KMS-11 (cell line): ENCODE measurements around the gene RHOBTB3.
A peak's percentile ranks its signal among the peaks of the same experiment; 100 is the strongest.

Experiments used
- H2AFZ ChIP-seq: fragments of 200-600 bp; sonication (generic); 2 replicates; pipeline ENCODE4 v1.6.1; 2016; ENCODE audit warnings: antibody characterized with exemption, mixed run types, low read depth
- H3K27ac ChIP-seq: fragments of 200-600 bp; sonication (generic); 2 replicates; pipeline ENCODE4 v1.6.1; 2016; ENCODE audit warnings: mild to moderate bottlenecking, mixed run types
- H3K27me3 ChIP-seq: fragments of 200-600 bp; sonication (generic); 2 replicates; pipeline ENCODE4 v1.6.1; 2017; ENCODE audit warnings: mild to moderate bottlenecking, low read depth, mixed run types, moderate library complexity; ENCODE audit not compliant: insufficient read depth
- H3K36me3 ChIP-seq: fragments of 200-600 bp; sonication (generic); 2 replicates; pipeline ENCODE4 v1.6.1; 2017; ENCODE audit warnings: mild to moderate bottlenecking, mixed run types; ENCODE audit not compliant: insufficient read depth
- H3K4me1 ChIP-seq: fragments of 200-600 bp; sonication (generic); 2 replicates; pipeline ENCODE4 v1.6.1; 2016; ENCODE audit warnings: mild to moderate bottlenecking, low read depth, mixed run types; ENCODE audit not compliant: poor library complexity, severe bottlenecking
- H3K4me2 ChIP-seq: fragments of 200-600 bp; sonication (generic); 2 replicates; pipeline ENCODE4 v1.7.0; 2016; ENCODE audit warnings: mild to moderate bottlenecking, mixed run types
- H3K4me3 ChIP-seq: fragments of 200-600 bp; sonication (generic); IDR thresholded peaks from 2 replicates; pipeline ENCODE4 v1.6.1; 2017; ENCODE audit warnings: low read depth, low read length, mixed read lengths; ENCODE audit not compliant: insufficient read depth
- H3K79me2 ChIP-seq: fragments of 200-600 bp; sonication (generic); 2 replicates; pipeline ENCODE4 v1.6.1; 2016; ENCODE audit warnings: low read depth, mixed run types; ENCODE audit not compliant: insufficient read depth
- H3K9ac ChIP-seq: fragments of 200-600 bp; sonication (generic); 2 replicates; pipeline ENCODE4 v1.6.1; 2016; ENCODE audit warnings: mild to moderate bottlenecking, mixed run types
- H4K20me1 ChIP-seq: fragments of 200-600 bp; sonication (generic); 2 replicates; pipeline ENCODE4 v1.6.1; 2016; ENCODE audit warnings: mild to moderate bottlenecking, mixed run types; ENCODE audit not compliant: insufficient read depth
- TF ChIP-seq, protein P1 (sequence below): fragments of 200-600 bp; sonication (generic); conservative IDR thresholded peaks from 2 replicates; pipeline ENCODE4 v1.6.1; 2017; ENCODE audit warnings: low read depth, mild to moderate bottlenecking, antibody characterized with exemption, low read length, moderate library complexity, mixed read lengths

The RHOBTB3 gene

DNA sequence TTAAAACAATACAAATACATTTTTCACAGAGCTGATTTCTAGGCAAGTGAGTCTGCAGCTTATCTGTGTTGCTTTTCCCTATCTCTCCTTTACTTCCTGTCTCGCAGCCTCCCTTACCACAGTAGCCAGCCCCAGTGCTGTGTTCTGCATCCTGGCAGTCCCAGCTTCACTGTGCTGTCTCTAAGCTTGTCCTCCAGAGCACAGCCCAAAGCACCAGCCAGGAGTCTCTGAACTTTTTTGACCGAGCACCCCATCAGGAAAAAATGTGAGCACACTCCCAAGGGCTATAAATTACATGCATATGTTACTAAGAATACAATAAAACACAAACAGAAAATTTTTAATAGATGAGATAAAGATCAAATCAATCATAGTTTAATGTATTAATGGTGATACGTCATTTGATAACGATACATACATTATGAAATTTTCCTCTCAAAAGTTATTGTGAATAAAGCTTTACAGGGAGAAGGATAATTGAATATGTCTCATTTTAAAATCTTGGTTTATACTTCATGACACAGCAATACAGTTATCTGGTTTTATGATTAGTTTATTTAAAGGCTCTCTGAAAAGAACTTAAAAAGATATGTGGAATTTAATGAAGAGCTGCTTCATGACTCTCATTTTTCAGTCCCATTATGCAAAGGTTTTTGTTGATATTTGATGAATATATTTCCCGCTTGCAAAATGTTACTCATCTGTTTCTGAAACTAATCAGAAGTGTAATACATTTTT, 7.3 kb upstream of the RHOBTB3 start:
- H2AFZ ChIP-seq, result peak overlapping the region; percentile 19; the same call in 1 of the 2 replicates
- no peaks in the 10 kb centered on the region for H3K27me3 ChIP-seq
- TF ChIP-seq, protein P1, sequence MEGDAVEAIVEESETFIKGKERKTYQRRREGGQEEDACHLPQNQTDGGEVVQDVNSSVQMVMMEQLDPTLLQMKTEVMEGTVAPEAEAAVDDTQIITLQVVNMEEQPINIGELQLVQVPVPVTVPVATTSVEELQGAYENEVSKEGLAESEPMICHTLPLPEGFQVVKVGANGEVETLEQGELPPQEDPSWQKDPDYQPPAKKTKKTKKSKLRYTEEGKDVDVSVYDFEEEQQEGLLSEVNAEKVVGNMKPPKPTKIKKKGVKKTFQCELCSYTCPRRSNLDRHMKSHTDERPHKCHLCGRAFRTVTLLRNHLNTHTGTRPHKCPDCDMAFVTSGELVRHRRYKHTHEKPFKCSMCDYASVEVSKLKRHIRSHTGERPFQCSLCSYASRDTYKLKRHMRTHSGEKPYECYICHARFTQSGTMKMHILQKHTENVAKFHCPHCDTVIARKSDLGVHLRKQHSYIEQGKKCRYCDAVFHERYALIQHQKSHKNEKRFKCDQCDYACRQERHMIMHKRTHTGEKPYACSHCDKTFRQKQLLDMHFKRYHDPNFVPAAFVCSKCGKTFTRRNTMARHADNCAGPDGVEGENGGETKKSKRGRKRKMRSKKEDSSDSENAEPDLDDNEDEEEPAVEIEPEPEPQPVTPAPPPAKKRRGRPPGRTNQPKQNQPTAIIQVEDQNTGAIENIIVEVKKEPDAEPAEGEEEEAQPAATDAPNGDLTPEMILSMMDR, result no peak
- H3K4me3 ChIP-seq, result no peak overlapping the region
- H3K9ac ChIP-seq, result peak overlapping the region; percentile 26; the same call in 1 of the 2 replicates
- peak overlapping the region; percentile 87 for H3K27ac ChIP-seq
- H3K4me2 ChIP-seq, result peak overlapping the region; percentile 95
- H3K36me3 ChIP-seq, result no peaks in the 10 kb centered on the region
- H3K4me1 ChIP-seq, result peaks cover 75% of the 10 kb centered on the region
- no peaks in the 10 kb centered on the region for H3K79me2 ChIP-seq
- no peaks in the 10 kb centered on the region for H4K20me1 ChIP-seq

DNA sequence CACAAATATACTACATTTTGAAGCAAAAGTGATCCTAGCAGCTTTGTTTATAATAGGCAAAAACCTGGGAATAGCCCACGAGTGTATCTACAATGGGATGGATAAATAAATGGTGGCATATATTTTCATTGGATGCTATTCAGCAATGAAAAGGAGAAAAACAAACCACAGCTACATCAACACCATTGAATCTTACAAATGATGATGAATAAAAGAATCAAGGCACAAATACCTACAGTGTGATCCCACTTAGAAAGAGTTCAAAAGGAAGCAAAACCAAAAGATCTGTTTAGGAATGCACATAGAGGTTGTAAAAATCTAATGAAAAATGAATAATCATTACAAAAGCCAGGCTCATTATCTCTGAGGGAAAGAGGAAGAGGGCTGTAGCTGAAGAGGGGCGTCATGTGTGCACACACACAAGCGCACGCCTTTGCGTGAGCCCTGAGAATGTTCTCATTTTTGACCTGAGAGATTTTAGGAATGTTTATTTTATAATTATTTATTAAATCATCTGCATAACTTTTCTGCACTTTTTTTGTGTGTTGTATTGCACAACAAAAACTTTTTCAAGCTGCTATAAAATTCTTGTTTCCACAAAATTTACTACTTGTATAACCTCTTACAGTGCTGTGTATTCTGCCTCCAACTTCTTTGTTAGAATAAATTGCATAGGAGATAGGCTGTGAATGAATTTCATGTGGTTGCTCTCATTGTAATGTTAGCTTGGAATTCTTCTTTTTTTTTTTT, 5.9 kb upstream of the RHOBTB3 start:
- H3K27ac ChIP-seq, result peak overlapping the region; percentile 87
- peaks cover 89% of the 10 kb centered on the region for H3K4me1 ChIP-seq
- H3K27me3 ChIP-seq, result no peaks in the 10 kb centered on the region
- peak overlapping the region; percentile 60; the same call in 1 of the 2 replicates for H3K9ac ChIP-seq
- H3K4me3 ChIP-seq, result no peak overlapping the region
- TF ChIP-seq, protein P1, result no peak
- H3K36me3 ChIP-seq, result no peaks in the 10 kb centered on the region
- H4K20me1 ChIP-seq, result no peaks in the 10 kb centered on the region
- peak overlapping the region; percentile 95 for H3K4me2 ChIP-seq
- peak overlapping the region; percentile 29; the same call in 1 of the 2 replicates for H2AFZ ChIP-seq
- H3K79me2 ChIP-seq, result no peaks in the 10 kb centered on the region; the same call in 1 of the 2 replicates

- H3K9ac ChIP-seq, result peak overlapping the region; percentile 60
- peak overlapping the region; percentile 87 for H3K27ac ChIP-seq
- no peaks in the 10 kb centered on the region for H3K36me3 ChIP-seq
- peak overlapping the region; percentile 95 for H3K4me2 ChIP-seq
- H3K4me3 ChIP-seq, result no peak overlapping the region
- H3K79me2 ChIP-seq, result no peaks in the 10 kb centered on the region; the same call in 1 of the 2 replicates
- H2AFZ ChIP-seq, result peak overlapping the region; percentile 29
- no peaks in the 10 kb centered on the region for H4K20me1 ChIP-seq
- H3K27me3 ChIP-seq, result no peaks in the 10 kb centered on the region
- TF ChIP-seq, protein P1, result no peak
- H3K4me1 ChIP-seq, result peaks cover 94% of the 10 kb centered on the region
Observed at GRCh38 chr5:95725937-95726810, 5.0 kb upstream of the RHOBTB3 start.
